GM18507 (cell line): Measurements from ENCODE around the gene ATP5PB.

Experiments used
- DNase-seq: peaks from one replicate; pipeline ENCODE4 v3.0.0; 2011; ENCODE audit warnings: low read depth; ENCODE audit not compliant: insufficient read length; ENCODE audit errors: extremely low spot score
- FAIRE-seq: peaks from 2 replicates; lab custom pipeline; 2011; peaks lifted over from hg19 to GRCh38; lab: Jason Lieb, UNC

The ATP5PB gene

DNA sequence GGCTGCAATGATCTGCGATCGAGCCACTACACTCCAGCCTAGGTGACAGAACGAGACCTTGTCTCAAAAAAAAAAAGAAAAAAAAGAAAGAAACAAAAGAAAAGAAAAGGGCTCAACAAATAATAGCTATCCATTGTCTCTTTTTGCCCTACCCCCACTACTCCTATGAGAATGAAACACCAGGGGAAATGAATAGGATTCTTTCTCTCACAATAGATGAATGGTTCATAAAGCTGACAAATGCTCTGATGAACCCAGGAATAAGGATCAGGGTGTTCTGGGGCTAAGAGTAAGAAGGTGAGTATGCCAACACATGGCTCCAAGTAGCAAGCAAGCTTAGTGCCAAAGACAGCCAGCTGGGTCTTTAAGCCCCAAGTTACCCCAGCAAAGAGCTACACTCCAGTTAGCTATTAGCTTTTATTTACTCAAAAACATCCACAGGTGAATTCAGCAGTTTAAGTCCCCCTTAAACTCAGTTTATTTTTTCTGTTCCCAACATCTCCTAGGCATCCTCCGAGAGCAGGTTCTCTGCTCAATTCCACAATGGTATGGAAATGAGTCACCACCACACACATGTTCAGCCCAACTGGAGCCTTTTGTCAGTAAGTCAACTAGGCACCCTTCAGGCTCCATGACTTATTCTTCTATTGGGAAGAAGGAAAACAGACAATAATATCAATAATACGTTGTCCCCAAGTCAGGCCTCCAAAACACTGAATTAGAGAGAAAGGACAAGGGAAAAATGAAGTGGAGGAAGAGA is 49.9 kb downstream of the ATP5PB start:
- no peak for DNase-seq
- no peak for FAIRE-seq

DNA sequence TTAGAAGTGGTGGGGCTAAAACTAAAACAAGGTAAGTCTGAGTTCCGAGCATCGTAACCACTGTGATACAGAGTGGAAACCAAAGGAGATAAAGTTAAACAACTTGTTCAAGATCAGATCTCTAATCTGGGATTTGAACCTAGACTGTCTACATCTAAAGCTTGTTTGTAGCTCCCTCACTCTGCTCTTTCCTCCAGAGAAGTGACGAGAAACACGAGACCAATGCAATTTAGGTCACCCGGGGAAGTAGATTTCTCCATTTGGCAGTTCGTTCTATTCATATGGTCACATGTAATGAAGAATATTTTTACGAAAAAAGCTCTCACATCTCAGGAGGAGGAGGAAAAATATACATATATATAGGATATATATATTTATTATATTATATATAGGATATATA is 52.4 kb downstream of the ATP5PB start:
- FAIRE-seq (no peak), DNase-seq (no peak)

DNA sequence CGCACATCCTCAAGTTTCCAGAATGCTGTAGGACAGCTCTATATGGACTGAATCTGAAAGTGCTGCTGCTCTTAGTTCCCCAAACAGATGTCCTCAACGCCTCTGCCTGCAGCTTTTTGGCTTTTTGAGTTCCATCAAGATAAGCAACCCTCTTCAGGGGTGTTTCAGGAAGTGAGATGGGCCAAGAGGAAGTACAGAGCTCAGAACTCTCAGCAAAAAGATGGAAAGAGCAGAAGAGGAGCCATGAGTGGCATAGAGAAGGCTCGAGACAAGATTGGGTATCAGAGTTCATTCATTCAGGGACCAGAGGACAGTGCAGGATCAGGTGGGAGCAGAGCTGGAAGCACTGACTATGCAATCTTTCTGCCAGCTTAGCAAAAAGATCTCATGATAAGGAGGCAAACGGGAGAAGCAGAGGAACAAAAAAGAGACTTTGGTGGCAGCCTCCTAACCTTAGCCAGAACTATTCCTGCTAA is 54.4 kb downstream of the ATP5PB start, which contains the start of the genes ADORA3 and TMIGD3:
ADORA3 (minus strand) TSS at position 49 of the 476 bp plus-strand sequence. CDS start 279 bp downstream, outside the sequence.
TMIGD3 (minus strand) TSS at position 49 of the 476 bp plus-strand sequence. CDS start 279 bp downstream, outside the sequence.
- DNase-seq (no peak), FAIRE-seq (peak; percentile 50)

DNA sequence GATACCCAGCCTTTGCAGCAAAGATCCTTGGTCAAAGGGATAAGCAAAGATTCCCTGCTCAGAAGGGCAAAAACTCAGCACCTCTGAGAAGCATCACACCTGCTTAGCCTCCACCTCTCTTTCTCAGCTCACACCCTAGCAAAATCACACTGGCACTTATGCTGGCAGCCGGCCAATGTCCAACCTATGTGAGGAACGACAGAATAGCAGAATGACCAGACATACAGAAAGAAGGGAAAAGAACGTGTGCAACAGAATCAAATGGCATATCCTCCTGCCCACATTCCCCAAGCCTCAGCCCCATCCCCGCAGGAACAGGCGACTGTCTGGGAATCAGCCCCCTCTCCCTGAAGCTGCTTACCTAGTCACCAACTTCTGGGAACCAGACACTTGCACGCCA is 54.8 kb downstream of the ATP5PB start:
- no peak for DNase-seq
- no peak for FAIRE-seq

DNA sequence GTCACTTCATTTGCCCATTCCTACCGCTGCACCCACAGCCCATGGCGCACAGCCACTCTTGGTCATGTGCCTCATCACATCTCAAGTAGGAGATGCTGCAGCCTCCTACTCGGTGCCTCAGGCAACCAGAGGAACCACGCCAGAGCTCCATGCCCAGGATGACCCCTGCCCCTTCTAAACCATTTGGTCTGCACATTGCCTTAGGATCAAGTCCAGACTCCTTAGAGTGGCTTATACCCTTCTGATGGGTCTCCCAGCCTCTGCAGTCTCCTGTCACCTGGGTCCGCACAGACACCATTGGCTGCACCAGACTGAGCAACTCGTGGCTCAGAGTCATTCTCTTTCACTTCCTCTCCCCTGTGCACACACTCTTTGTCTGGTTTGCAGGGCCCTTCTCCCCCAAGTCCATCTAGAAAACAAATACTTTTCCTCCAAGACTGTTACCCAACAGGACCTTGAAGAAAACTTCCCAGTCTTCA is 56.4 kb downstream of the ATP5PB start:
- DNase-seq = no peak
- FAIRE-seq = peak; percentile 94

DNA sequence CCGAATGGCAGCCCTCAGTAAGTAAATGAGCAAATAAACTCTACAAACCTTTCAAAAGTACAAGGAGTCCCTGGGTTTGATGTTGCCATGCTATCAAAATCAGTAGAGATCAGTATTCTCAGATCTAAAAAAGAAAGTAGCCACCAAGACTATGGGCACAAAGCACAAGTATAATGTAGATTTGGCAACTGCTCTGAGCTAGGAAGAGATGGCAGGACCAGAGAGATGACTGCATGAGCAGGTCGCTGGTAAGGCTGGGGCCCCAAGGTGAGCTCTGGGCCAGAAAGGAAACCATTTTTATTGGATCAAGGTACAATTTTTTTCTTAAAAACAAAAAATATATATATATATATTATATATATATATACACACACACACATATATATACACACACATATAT is 57.3 kb downstream of the ATP5PB start:
- no peak for DNase-seq
- no peak for FAIRE-seq

DNA sequence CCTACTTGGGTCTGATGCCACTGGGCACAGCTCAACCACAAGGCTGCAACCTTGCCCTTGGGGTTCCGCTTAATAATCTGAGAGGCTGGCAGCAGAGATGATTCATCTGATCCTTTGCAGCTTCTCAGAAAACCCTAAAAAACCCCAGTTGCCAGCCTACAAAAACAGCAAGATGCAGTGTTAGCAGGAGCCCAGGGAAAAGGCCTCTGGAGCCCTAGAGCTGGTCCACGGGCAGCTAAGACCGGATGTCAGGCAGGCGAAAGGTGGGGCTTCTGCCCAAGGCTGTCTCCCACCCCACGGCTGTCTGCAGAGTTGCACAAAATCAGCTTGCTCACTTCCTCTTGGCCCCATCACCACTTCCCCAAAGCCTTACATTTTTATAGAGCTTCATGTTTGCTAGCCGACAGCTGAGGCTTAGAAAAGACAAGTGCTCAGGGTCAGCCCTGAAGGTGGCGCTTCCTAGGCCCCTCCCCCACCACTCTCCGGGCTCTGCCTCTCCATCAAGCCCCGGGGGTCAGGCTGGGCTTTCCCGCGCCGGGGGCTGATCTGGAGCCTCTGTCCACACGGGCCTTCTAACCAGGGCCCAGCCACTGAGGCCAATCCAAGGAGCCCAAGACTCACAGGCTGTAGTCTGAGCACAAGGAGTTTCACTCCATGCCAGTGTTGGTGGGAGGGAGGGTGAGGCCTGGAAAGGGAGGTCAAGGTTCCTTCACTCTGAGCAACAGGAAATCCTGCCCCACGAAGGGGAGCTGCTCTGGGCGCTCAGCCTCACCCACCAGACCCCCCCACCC is 58.3 kb downstream of the ATP5PB start:
- FAIRE-seq (no peak), DNase-seq (peak; percentile 43)

DNA sequence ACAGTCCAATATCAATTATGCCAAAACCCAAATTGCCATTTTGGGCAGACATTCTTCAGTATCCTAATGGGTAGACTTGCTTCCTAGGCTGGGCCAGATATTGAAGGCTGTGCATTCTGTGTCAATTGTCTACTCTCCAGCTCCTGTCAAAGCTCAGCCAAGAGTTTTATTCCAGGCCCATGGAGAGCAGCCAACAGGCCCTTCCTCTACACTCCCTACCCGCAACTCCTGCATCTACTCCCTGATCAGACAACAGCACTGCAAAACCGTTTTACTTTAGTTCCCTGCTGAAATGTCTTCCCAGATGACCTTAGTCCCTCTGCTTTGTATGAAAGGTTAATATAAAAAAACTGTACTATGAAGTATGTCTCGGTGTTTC is 60.7 kb downstream of the ATP5PB start:
- no peak for DNase-seq
- no peak for FAIRE-seq

DNA sequence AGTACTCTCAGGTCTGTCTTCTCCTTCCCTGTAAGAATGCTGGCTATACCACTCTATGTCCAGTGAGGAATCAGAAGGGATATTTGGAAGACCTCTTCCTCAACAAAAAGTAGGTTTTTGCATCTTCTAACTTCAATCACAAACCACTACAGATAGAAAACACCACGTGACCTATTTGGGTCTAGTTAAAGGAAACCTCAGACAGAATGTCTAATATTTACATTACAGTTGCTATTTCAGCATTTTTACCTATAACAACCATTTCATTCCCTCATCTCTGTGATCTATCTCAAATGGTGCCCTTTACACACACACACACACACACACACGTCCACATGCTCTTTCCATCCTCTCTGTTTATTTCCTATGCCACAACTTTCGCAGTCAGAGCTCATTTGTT is 62.1 kb downstream of the ATP5PB start:
- DNase-seq = no peak
- FAIRE-seq = no peak
